Mesendoderm (in vitro differentiated cells): Measurements from ENCODE around the gene SQSTM1.

Experiments used
- DNase-seq: peaks from one replicate; pipeline ENCODE4 v3.0.0; 2013
- H2AK5ac ChIP-seq: 2 replicates; pipeline ENCODE4 v1.6.1; 2013; ENCODE audit warnings: low read length, inconsistent platforms
- H2BK120ac ChIP-seq: 2 replicates; pipeline ENCODE4 v1.6.1; 2013; ENCODE audit warnings: low read depth, mild to moderate bottlenecking, low read length, moderate library complexity, mixed read lengths
- H2BK15ac ChIP-seq: replicated peaks from 2 replicates; pipeline ENCODE4 v1.6.1; 2013; ENCODE audit warnings: low read depth, mild to moderate bottlenecking, moderate library complexity
- H2BK5ac ChIP-seq: 2 replicates; pipeline ENCODE4 v1.6.1; 2013; ENCODE audit warnings: low read length, inconsistent platforms
- H3K18ac ChIP-seq: 2 replicates; pipeline ENCODE4 v1.6.1; 2013; ENCODE audit warnings: mild to moderate bottlenecking, low read length, mixed read lengths
- H3K23ac ChIP-seq: one replicate; pipeline ENCODE4 v1.6.1; 2013; ENCODE audit warnings: low read length
- H3K27ac ChIP-seq: 2 replicates; pipeline ENCODE4 v1.5.1; 2013; ENCODE audit warnings: low read depth, mild to moderate bottlenecking, inconsistent platforms, low read length, moderate library complexity
- H3K27me3 ChIP-seq: 2 replicates; pipeline ENCODE4 v1.6.1; 2013; ENCODE audit warnings: low read length, control low read depth, mild to moderate bottlenecking, inconsistent platforms; ENCODE audit not compliant: insufficient read depth, poor library complexity
- H3K36me3 ChIP-seq: 2 replicates; pipeline ENCODE4 v1.6.1; 2013; ENCODE audit warnings: low read length, inconsistent platforms; ENCODE audit not compliant: control insufficient read depth, insufficient read depth
- H3K4ac ChIP-seq: one replicate; pipeline ENCODE4 v1.6.1; 2013; ENCODE audit warnings: low read depth, mild to moderate bottlenecking, low read length, moderate library complexity
- H3K4me1 ChIP-seq: 2 replicates; pipeline ENCODE4 v1.6.1; 2013; ENCODE audit warnings: low read depth, low read length, inconsistent platforms; ENCODE audit not compliant: control insufficient read depth
- H3K4me2 ChIP-seq: 2 replicates; pipeline ENCODE4 v1.6.1; 2013; ENCODE audit warnings: low read length
- H3K4me3 ChIP-seq: 2 replicates; pipeline ENCODE4 v1.5.1; 2013; ENCODE audit warnings: mild to moderate bottlenecking, low read length
- H3K56ac ChIP-seq: one replicate; pipeline ENCODE4 v1.6.1; 2013; ENCODE audit warnings: low read length
- H3K79me1 ChIP-seq: 2 replicates; pipeline ENCODE4 v1.6.1; 2013; ENCODE audit warnings: low read length, inconsistent platforms
- H3K79me2 ChIP-seq: 2 replicates; pipeline ENCODE4 v1.6.1; 2013; ENCODE audit warnings: mild to moderate bottlenecking, low read length; ENCODE audit not compliant: control insufficient read depth, insufficient read depth
- H3K9ac ChIP-seq: 2 replicates; pipeline ENCODE4 v1.6.1; 2013; ENCODE audit warnings: low read length, inconsistent platforms
- H4K5ac ChIP-seq: one replicate; pipeline ENCODE4 v1.6.1; 2013; ENCODE audit warnings: low read length
- H4K8ac ChIP-seq: one replicate; pipeline ENCODE4 v1.6.1; 2013; ENCODE audit warnings: low read depth, mild to moderate bottlenecking, control low read depth, low read length, moderate library complexity
- WGBS: extraction: QIAGEN DNeasy Blood & Tissue Kit; methylation state at CpG from one replicate; pipeline ENCODE4 v1.1.7; 2013; ENCODE audit warnings: low lambda C conversion rate, missing lambda C conversion rate; ENCODE audit not compliant: insufficient coverage; ENCODE audit errors: extremely low coverage; 5-methylcytosine and 5-hydroxymethylcytosine counted together

SQSTM1 gene

DNA sequence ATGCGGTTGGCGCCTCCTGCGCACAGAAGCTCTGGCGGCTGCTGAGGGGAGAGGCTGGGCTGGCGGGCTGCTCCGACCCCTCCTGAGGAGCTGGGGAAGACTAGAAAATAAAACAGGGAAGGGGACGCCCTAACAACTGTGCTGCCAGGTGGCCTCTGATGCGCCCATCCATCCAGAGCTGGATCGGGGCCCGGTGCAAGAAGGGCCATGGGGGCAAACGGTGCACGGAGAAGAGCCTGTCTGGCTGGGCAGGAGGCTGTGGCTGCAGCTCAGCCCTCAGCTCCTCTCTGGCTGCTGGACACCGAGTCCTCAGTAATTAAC is 58.9 kb downstream of the SQSTM1 start:
- no peak overlapping the region for H2BK15ac ChIP-seq
- H3K27ac ChIP-seq: no peak overlapping the region
- DNase-seq: no peak
- no peak overlapping the region for H3K4ac ChIP-seq
- H2BK5ac ChIP-seq: no peak overlapping the region
- no peaks in the 10 kb centered on the region for H3K79me1 ChIP-seq
- H3K4me1 ChIP-seq: no peaks in the 10 kb centered on the region
- H3K36me3 ChIP-seq: peaks cover 8% of the 10 kb centered on the region
- no CpG with 5 or more reads among the region's 13 CpGs for WGBS
- no peak overlapping the region for H3K23ac ChIP-seq
- no peak overlapping the region for H3K18ac ChIP-seq
- no peak overlapping the region for H4K5ac ChIP-seq
- H2BK120ac ChIP-seq: no peak overlapping the region
- no peak overlapping the region for H3K56ac ChIP-seq
- H3K27me3 ChIP-seq: no peaks in the 10 kb centered on the region
- H4K8ac ChIP-seq: no peak overlapping the region
- H3K9ac ChIP-seq: no peak overlapping the region
- H3K79me2 ChIP-seq: no peaks in the 10 kb centered on the region
- no peak overlapping the region for H2AK5ac ChIP-seq
- H3K4me3 ChIP-seq: no peak overlapping the region
- no peak overlapping the region for H3K4me2 ChIP-seq

DNA sequence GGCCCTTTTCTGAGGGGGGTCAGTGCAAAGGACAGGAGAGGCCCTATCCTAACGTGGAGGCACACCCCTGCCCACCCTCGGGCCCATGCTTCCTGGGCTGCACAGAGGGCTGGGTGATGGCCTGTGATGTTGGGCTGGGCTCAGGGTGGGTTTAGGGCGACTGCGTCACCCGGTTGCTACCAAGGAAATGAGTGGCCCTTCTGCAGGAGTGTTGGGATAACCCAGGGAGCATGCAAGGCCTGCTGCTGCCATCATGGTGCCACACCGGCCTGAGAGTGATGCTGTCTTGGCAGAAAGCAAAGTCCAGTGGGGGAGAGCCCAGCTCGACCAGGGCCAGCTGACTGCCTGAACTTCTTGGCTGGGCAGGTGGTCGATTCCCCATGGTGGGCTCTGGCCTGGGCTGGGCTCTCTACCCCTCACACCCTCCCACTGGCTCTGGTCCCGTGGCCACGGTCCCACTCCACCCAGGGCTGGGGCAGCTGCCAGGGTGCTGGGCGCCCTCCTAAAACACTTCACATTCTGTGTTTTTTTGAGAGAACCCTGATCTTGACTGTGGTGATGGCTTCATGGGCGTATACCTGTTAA is 59.5 kb downstream of the SQSTM1 start:
- Histone ChIP-seq H3K4me3 (no peak overlapping the region), H3K4me2 (no peak overlapping the region), H2BK15ac (no peak overlapping the region), H3K79me1 (no peaks in the 10 kb centered on the region), H3K56ac (no peak overlapping the region), H3K27ac (no peak overlapping the region), H3K79me2 (no peaks in the 10 kb centered on the region), H3K23ac (no peak overlapping the region), H3K4ac (no peak overlapping the region), H3K4me1 (no peaks in the 10 kb centered on the region), H2BK120ac (no peak overlapping the region), H3K36me3 (peaks cover 11% of the 10 kb centered on the region), H3K18ac (no peak overlapping the region), H4K5ac (no peak overlapping the region), H3K9ac (no peak overlapping the region), H3K27me3 (no peaks in the 10 kb centered on the region), H2AK5ac (no peak overlapping the region), H4K8ac (no peak overlapping the region), H2BK5ac (no peak overlapping the region)
- DNase-seq: no peak
- no CpG with 5 or more reads among the region's 12 CpGs for WGBS

DNA sequence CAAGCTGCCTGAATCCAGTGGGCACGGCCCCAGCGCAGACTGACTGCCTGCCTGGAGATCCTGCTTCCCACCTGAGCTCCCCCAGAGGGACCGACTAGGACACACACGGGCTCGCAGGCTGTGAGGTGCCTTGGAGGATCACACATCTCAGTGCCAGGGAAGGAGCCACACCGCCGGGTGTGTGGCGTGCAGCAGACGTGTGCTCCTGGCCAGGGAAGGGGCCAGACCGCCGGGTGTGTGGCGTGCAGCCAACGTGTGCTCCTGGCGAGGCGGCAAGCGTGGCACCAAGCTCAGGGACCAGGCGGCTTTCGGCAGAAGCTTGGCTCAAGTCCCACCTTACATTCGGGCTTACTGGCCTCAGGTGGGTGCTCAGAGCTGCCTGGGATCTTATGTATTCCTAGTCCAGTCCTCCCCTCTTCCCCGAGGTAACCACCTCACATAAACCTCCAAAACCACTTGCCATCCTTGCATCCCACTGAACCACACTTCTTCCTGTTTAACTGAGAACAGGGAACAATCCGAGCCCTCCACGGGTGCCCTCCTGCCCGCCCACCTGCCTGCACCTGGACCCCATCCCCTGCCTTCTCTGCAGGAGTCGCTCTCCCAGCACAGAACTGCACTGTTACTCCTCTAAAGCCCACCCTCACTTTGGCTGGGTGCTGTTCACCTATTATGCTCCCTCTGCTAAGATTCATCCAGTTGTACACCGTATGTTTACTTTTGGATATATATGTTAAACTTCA is 60.3 kb downstream of the SQSTM1 start:
- no peak for DNase-seq
- H3K36me3 ChIP-seq: peaks cover 12% of the 10 kb centered on the region
- no CpG with 5 or more reads among the region's 25 CpGs for WGBS
- H4K5ac ChIP-seq: no peak overlapping the region
- H3K4ac ChIP-seq: no peak overlapping the region
- no peak overlapping the region for H3K18ac ChIP-seq
- H2BK5ac ChIP-seq: no peak overlapping the region
- H3K4me1 ChIP-seq: no peaks in the 10 kb centered on the region
- H3K4me3 ChIP-seq: no peak overlapping the region
- H4K8ac ChIP-seq: no peak overlapping the region
- H2BK15ac ChIP-seq: no peak overlapping the region
- H3K27me3 ChIP-seq: no peaks in the 10 kb centered on the region
- no peak overlapping the region for H3K4me2 ChIP-seq
- H3K9ac ChIP-seq: no peak overlapping the region
- H2BK120ac ChIP-seq: no peak overlapping the region
- H2AK5ac ChIP-seq: no peak overlapping the region
- H3K56ac ChIP-seq: no peak overlapping the region
- no peaks in the 10 kb centered on the region for H3K79me1 ChIP-seq
- H3K23ac ChIP-seq: no peak overlapping the region
- no peak overlapping the region for H3K27ac ChIP-seq
- H3K79me2 ChIP-seq: no peaks in the 10 kb centered on the region

DNA sequence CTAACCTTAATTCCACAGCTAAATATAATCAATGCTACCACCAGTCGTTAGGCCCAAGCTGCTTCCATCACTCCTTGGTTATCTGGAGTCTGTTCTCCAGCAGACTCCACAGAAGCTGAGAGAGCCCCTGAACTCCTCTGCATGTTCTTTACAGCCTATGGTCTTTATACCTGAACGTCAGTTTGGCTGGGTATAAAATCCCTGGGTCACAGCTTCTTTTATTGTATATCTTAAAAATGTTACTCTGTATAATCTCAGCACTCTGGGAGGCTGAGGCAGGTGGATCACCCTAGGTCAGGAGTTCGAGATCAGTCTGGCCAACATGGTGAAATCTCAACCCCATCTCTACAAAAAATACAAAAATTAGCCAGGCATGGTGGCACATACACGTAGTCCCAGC is 61.6 kb downstream of the SQSTM1 start:
- Histone ChIP-seq H3K56ac (no peak overlapping the region), H3K4me3 (no peak overlapping the region), H2AK5ac (no peak overlapping the region), H3K36me3 (peaks cover 12% of the 10 kb centered on the region), H3K79me1 (no peaks in the 10 kb centered on the region), H3K23ac (no peak overlapping the region), H3K4me2 (no peak overlapping the region), H4K5ac (no peak overlapping the region), H3K4ac (no peak overlapping the region), H3K9ac (no peak overlapping the region), H3K79me2 (no peaks in the 10 kb centered on the region), H3K4me1 (no peaks in the 10 kb centered on the region), H2BK15ac (no peak overlapping the region), H3K27me3 (no peaks in the 10 kb centered on the region), H2BK120ac (no peak overlapping the region), H2BK5ac (no peak overlapping the region), H3K18ac (no peak overlapping the region), H3K27ac (no peak overlapping the region), H4K8ac (no peak overlapping the region)
- no CpG with 5 or more reads among the region's 4 CpGs for WGBS
- DNase-seq: no peak

DNA sequence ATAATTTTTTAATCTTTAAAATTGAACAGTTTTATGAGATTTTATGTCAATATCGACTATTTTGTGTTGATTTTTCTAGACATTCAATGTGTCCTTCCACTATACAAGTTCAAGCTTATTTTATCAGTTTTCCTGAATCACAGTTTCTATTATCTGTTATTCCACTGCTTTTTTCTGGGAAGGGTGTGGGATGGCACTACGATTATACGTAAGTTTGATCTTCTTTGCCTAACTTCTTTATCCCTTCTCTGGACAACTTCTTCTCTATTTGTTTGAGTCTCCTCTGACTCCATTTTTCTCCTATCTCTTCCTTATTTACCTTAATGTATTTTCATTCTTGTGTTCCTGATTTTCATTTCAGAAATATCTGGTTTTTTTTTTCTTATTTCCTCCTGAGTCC is 62.5 kb downstream of the SQSTM1 start:
- H3K36me3 ChIP-seq: peaks cover 12% of the 10 kb centered on the region
- no peak overlapping the region for H3K4me3 ChIP-seq

More for the DNA sequence above, 62.5 kb downstream of the SQSTM1 start:
- no peak overlapping the region for H4K5ac ChIP-seq
- no peak overlapping the region for H2BK15ac ChIP-seq
- H3K79me2 ChIP-seq: no peaks in the 10 kb centered on the region
- H2BK5ac ChIP-seq: no peak overlapping the region
- no peak overlapping the region for H2BK120ac ChIP-seq
- H3K9ac ChIP-seq: no peak overlapping the region
- no peak overlapping the region for H3K23ac ChIP-seq
- H3K18ac ChIP-seq: no peak overlapping the region
- no peak overlapping the region for H3K4me2 ChIP-seq
- H3K27ac ChIP-seq: no peak overlapping the region
- H3K4me1 ChIP-seq: no peaks in the 10 kb centered on the region
- H3K79me1 ChIP-seq: no peaks in the 10 kb centered on the region
- no peak overlapping the region for H3K56ac ChIP-seq
- H3K4ac ChIP-seq: no peak overlapping the region
- no peaks in the 10 kb centered on the region for H3K27me3 ChIP-seq
- H2AK5ac ChIP-seq: no peak overlapping the region
- WGBS: no CpG with 5 or more reads among the region's 3 CpGs
- H4K8ac ChIP-seq: no peak overlapping the region
- no peak for DNase-seq
